H1 (cell line): ENCODE data around the gene KLHL29. TPM values are rescaled to one million over a fixed set of nuclear protein-coding genes. Genes with fewer than 3 reads are reported as not detected.

ENCODE experiments used
- CTCF ChIA-PET: fragments of 300-600 bp; sonication (Branson Sonifier 250); formaldehyde crosslinking; loops from one replicate; lab custom pipeline; 2021; ENCODE audit not compliant: partially characterized antibody; lab: Charles Lee
- POLR2A ChIA-PET: fragments of 300-600 bp; sonication (Branson Sonifier 250); formaldehyde crosslinking; loops from one replicate; lab custom pipeline; 2021; ENCODE audit warnings: inconsistent platforms; ENCODE audit not compliant: partially characterized antibody; lab: Charles Lee
- DNase-seq, 2 experiments: peaks; one replicate each; pipeline versions ENCODE4 v3.0.0 to v3.0.0-alpha.2; 2010 to 2022; ENCODE audit warnings: low spot score in 2 of 2, low read depth in 1 of 2, mixed read lengths in 1 of 2
- FAIRE-seq: peaks from 2 replicates; lab custom pipeline; 2011; peaks lifted over from hg19 to GRCh38; lab: Jason Lieb, UNC
- H2AFZ ChIP-seq: 2 replicates; pipeline ENCODE4 v1.8.1; 2012; ENCODE audit warnings: low read length, inconsistent platforms
- H2AK5ac ChIP-seq: 2 replicates; pipeline ENCODE4 v1.6.1; 2013; ENCODE audit warnings: low read depth, low read length
- H2BK120ac ChIP-seq: replicated peaks from 2 replicates; pipeline ENCODE3; 2013; ENCODE audit warnings: low read depth, low read length, inconsistent platforms
- H2BK12ac ChIP-seq: 2 replicates; pipeline ENCODE4 v1.6.1; 2013; ENCODE audit warnings: low read depth, low read length
- H2BK15ac ChIP-seq: 2 replicates; pipeline ENCODE4 v1.6.1; 2013; ENCODE audit warnings: low read length
- H2BK20ac ChIP-seq: 2 replicates; pipeline ENCODE4 v1.6.1; 2013; ENCODE audit warnings: low read length
- H2BK5ac ChIP-seq: 2 replicates; pipeline ENCODE4 v1.6.1; 2013; ENCODE audit warnings: low read depth, low read length
- H3K14ac ChIP-seq: 2 replicates; pipeline ENCODE4 v1.6.1; 2013; ENCODE audit warnings: inconsistent platforms; ENCODE audit not compliant: insufficient read length
- H3K18ac ChIP-seq: 2 replicates; pipeline ENCODE4 v1.6.1; 2013; ENCODE audit warnings: low read length; ENCODE audit errors: extremely low read depth
- H3K23ac ChIP-seq: 2 replicates; pipeline ENCODE4 v1.6.1; 2013; ENCODE audit warnings: inconsistent platforms; ENCODE audit not compliant: insufficient read length
- H3K23me2 ChIP-seq: 2 replicates; pipeline ENCODE4 v1.6.1; 2013; ENCODE audit warnings: low read depth, low read length
- H3K27ac ChIP-seq: 2 replicates; pipeline ENCODE4 v1.6.1; 2011; ENCODE audit warnings: low read depth, low read length, inconsistent platforms
- H3K27me3 ChIP-seq, 4 experiments: replicated peaks in 1 of 4; 1 replicate in 1 of 4; 2 replicates in 3 of 4; pipeline versions ENCODE4 v1.6.1 to v1.8.1; 2011 to 2013; ENCODE audit warnings: low read length in 3 of 4, mild to moderate bottlenecking in 3 of 4, inconsistent platforms in 2 of 4, mixed read lengths in 2 of 4, moderate library complexity in 1 of 4; ENCODE audit not compliant: control insufficient read depth in 3 of 4, insufficient read depth in 3 of 4; ENCODE audit errors: extremely low read depth in 1 of 4
- H3K36me3 ChIP-seq, 4 experiments: 2 replicates each; pipeline versions ENCODE4 v1.6.1 to v1.8.1; 2011 to 2013; ENCODE audit warnings: mild to moderate bottlenecking in 4 of 4, low read length in 3 of 4, moderate library complexity in 2 of 4, control low read depth in 1 of 4, inconsistent platforms in 1 of 4; ENCODE audit not compliant: insufficient read depth in 4 of 4, control insufficient read depth in 2 of 4
- H3K4ac ChIP-seq: replicated peaks from 2 replicates; pipeline ENCODE3; 2013; ENCODE audit warnings: low read length, low read depth, mixed read lengths, inconsistent platforms; ENCODE audit not compliant: insufficient read length
- H3K4me1 ChIP-seq, 4 experiments: replicated peaks in 1 of 4; 1 replicate in 1 of 4; 2 replicates in 3 of 4; pipeline versions ENCODE4 v1.6.1 to v1.8.1; 2011 to 2013; ENCODE audit warnings: low read length in 3 of 4, inconsistent platforms in 2 of 4, mixed read lengths in 1 of 4; ENCODE audit not compliant: insufficient read depth in 4 of 4, control insufficient read depth in 3 of 4
- H3K4me2 ChIP-seq, 2 experiments: 2 replicates each; pipeline versions ENCODE4 v1.6.1 to v1.8.1; 2011 to 2013; ENCODE audit warnings: low read depth in 2 of 2, low read length in 2 of 2, control low read depth in 1 of 2, inconsistent platforms in 1 of 2, mild to moderate bottlenecking in 1 of 2; ENCODE audit not compliant: insufficient read depth in 1 of 2
- H3K4me3 ChIP-seq, 4 experiments: fragments of 200-600, 300-600 bp in 1 of 4; sonication (generic), shearing (Covaris generic), sonication (Bioruptor Twin) in 1 of 4; 2 replicates each; pipeline versions ENCODE4 v1.5.1 to v1.8.1; 2011 to 2016; ENCODE audit warnings: low read length in 4 of 4, low read depth in 3 of 4, control low read depth in 2 of 4, inconsistent platforms in 2 of 4, mild to moderate bottlenecking in 2 of 4, mixed read lengths in 1 of 4, moderate library complexity in 1 of 4; ENCODE audit not compliant: insufficient read depth in 2 of 4; ENCODE audit errors: extremely low read depth in 1 of 4
- H3K56ac ChIP-seq: replicated peaks from 2 replicates; pipeline ENCODE3; 2013; ENCODE audit warnings: low read depth, mild to moderate bottlenecking, mixed read lengths, low read length, inconsistent platforms; ENCODE audit not compliant: insufficient read length
- H3K79me1 ChIP-seq: 2 replicates; pipeline ENCODE4 v1.6.1; 2013; ENCODE audit warnings: low read depth, low read length, control low read depth
- H3K79me2 ChIP-seq, 2 experiments: 2 replicates each; pipeline versions ENCODE4 v1.6.1 to v1.8.1; 2012 to 2013; ENCODE audit warnings: low read length in 2 of 2, mild to moderate bottlenecking in 2 of 2, inconsistent platforms in 1 of 2; ENCODE audit not compliant: insufficient read depth in 2 of 2, control insufficient read depth in 1 of 2
- H3K9ac ChIP-seq, 4 experiments: replicated peaks in 1 of 4; 1 replicate in 1 of 4; 2 replicates in 3 of 4; pipeline versions ENCODE4 v1.6.1 to v1.8.1; 2011 to 2013; ENCODE audit warnings: low read depth in 3 of 4, low read length in 3 of 4, control low read depth in 2 of 4, mild to moderate bottlenecking in 2 of 4, moderate library complexity in 2 of 4, inconsistent platforms in 1 of 4; ENCODE audit errors: extremely low read depth in 1 of 4
- H3K9me3 ChIP-seq, 2 experiments: 2 replicates each; pipeline versions ENCODE4 v1.6.1 to v1.8.1; 2012 to 2013; ENCODE audit warnings: mild to moderate bottlenecking in 2 of 2, moderate library complexity in 2 of 2, control low read depth in 1 of 2, inconsistent platforms in 1 of 2, low read depth in 1 of 2, low read length in 1 of 2, mixed read lengths in 1 of 2; ENCODE audit not compliant: insufficient read depth in 2 of 2
- H4K20me1 ChIP-seq, 2 experiments: replicated peaks in 1 of 2; 2 replicates each; pipeline versions ENCODE3 to v1.8.1; 2011 to 2013; ENCODE audit warnings: inconsistent platforms in 2 of 2, low read length in 2 of 2, mild to moderate bottlenecking in 1 of 2; ENCODE audit not compliant: insufficient read depth in 2 of 2, control insufficient read depth in 1 of 2
- H4K5ac ChIP-seq: 2 replicates; pipeline ENCODE4 v1.6.1; 2013; ENCODE audit warnings: low read length, low read depth, mixed read lengths, inconsistent platforms; ENCODE audit not compliant: insufficient read length
- H4K8ac ChIP-seq: 2 replicates; pipeline ENCODE4 v1.8.0; 2013; ENCODE audit warnings: mild to moderate bottlenecking, moderate library complexity, low read length, inconsistent platforms; ENCODE audit not compliant: insufficient read depth; ENCODE audit errors: extremely low read depth
- H4K91ac ChIP-seq: replicated peaks from 2 replicates; pipeline ENCODE3; 2013; ENCODE audit warnings: low read length, mixed read lengths, inconsistent platforms; ENCODE audit not compliant: insufficient read length
- CHD2 ChIP-seq: IDR thresholded peaks from 2 replicates; pipeline ENCODE4 v1.6.1; 2012; ENCODE audit warnings: low read length, improper control_type of control experiment
- E2F6 ChIP-seq: IDR thresholded peaks from 2 replicates; pipeline ENCODE4 v1.6.1; 2012; ENCODE audit warnings: inconsistent platforms
- EGR1 ChIP-seq: IDR thresholded peaks from 2 replicates; pipeline ENCODE4 v1.6.1; 2011; ENCODE audit warnings: low read depth, low read length, borderline replicate concordance
- JUN ChIP-seq: IDR thresholded peaks from 2 replicates; pipeline ENCODE4 v1.6.1; 2011; ENCODE audit warnings: low read depth, mild to moderate bottlenecking, improper control_type of control experiment, low read length
- TBP ChIP-seq: IDR thresholded peaks from 2 replicates; pipeline ENCODE4 v1.6.1; 2011; ENCODE audit warnings: low read depth, low read length, improper control_type of control experiment
- WGBS, 2 experiments: shearing (Covaris generic) in 1 of 2; methylation state at CpG; one replicate each; pipeline versions ENCODE4 v1.1.6 to v1.1.7; 2013 to 2015; ENCODE audit warnings: low lambda C conversion rate in 2 of 2, mixed read lengths in 2 of 2, inconsistent platforms in 1 of 2, low coverage in 1 of 2, missing lambda C conversion rate in 1 of 2; ENCODE audit not compliant: insufficient replicate concordance in 2 of 2, insufficient coverage in 1 of 2, insufficient read length in 1 of 2; ENCODE audit errors: extremely low coverage in 1 of 2, missing lambda C conversion rate in 1 of 2; 5-methylcytosine and 5-hydroxymethylcytosine counted together
- polyA plus RNA-seq, 7 experiments: library from polyadenylated mRNA; depleted of rRNA in 3 of 7; stranded (reverse) in 5 of 7; unstranded in 2 of 7; fragments of >200 nt in 5 of 7; fragments of 200-250 nt in 2 of 7; gene quantifications; 1 replicate in 5 of 7; 2 replicates in 1 of 7; 4 replicates in 1 of 7; pipeline versions ENCODE4 v1.2.1 to v1.2.3, GENCODE V29; 2011 to 2013; ENCODE audit warnings: missing spikeins in 2 of 7, mixed read lengths in 2 of 7
- total RNA-seq: library from RNA; stranded (reverse); fragmentation: NEBNext Ultra II Directional; extraction: Animal tissue kit (Norgen Biotek cat#: 25700); gene quantifications from 2 replicates; pipeline ENCODE4 v1.2.1, GENCODE V29; 2021

Gene KLHL29
- total and polyA plus RNA-seq, 2 of the 8 experiments (the other 6 are each of a cell fraction or from before 2014, with no cell fraction given) = 1.1 to 4.7 TPM

- WGBS, 2 experiments = 93% methylated on average over 10 of the region's 11 CpGs; no CpG with 5 or more reads in 1 of the 2 experiments
- peak overlapping the region; percentile 60; the same call in 1 of the 2 replicates for H2BK12ac ChIP-seq
- POLR2A ChIA-PET = interaction anchor here (0.6 kb wide), 1 partner anchor 967 kb away, joined by 4 read pairs; no protein-coding TSS in a partner anchor
These were observed 144.7 kb downstream of the KLHL29 start for GRCh38 chr2:23529659-23530058.

More at GRCh38 chr2:23529659-23530058, 144.7 kb downstream of the KLHL29 start:
- Histone ChIP-seq H3K4me1 (peaks cover 6 to 20% (median 14%) of the 10 kb centered on the region in 4 experiments), H3K79me1 (no peaks in the 10 kb centered on the region), H4K91ac (no peak overlapping the region), H3K4me3 (no peak overlapping the region), H2AK5ac (peak overlapping the region; percentile 10; the same call in 1 of the 2 replicates), H2BK20ac (no peak overlapping the region), H3K9me3 (no peaks in the 10 kb centered on the region), H4K20me1 (no peaks in the 10 kb centered on the region), H3K4me2 (no peak overlapping the region), H3K18ac (no peak overlapping the region), H3K4ac (no peak overlapping the region), H2BK120ac (no peak overlapping the region), H3K79me2 (no peaks in the 10 kb centered on the region), H3K9ac (no peak overlapping the region), H3K27me3 (no peaks in the 10 kb centered on the region), H2BK15ac (no peak overlapping the region), H4K5ac (no peak overlapping the region), H3K27ac (no peak overlapping the region), H4K8ac (no peak overlapping the region), H2BK5ac (no peak overlapping the region), H3K23me2 (no peaks in the 10 kb centered on the region), H2AFZ (no peak overlapping the region), H3K56ac (no peak overlapping the region), H3K36me3 (no peaks in the 10 kb centered on the region), H3K14ac (no peak overlapping the region), H3K23ac (no peak overlapping the region)
- TF ChIP-seq JUN = no peak
- TF ChIP-seq E2F6 = no peak
- no peak for TF ChIP-seq EGR1
- no peak for TF ChIP-seq TBP
- no peak for TF ChIP-seq CHD2
- no peak for DNase-seq
- CTCF ChIA-PET = interaction anchor here (1.1 to 1.7 kb wide), 3 partner anchors 9 to 16 kb away, joined by 3 to 6 read pairs (median 5); no protein-coding TSS in a partner anchor
- FAIRE-seq = no peak
